COR-L47 (cell line): Measurements from ENCODE around the gene GAMT.
"Not testable (repeated sequence)": the region's sequence is repeated elsewhere in the genome, so short reads cannot be mapped to it uniquely, and the experiment has no call there.

Experiments used
- DNase-seq: peaks from one replicate; lab custom pipeline; 2025; lab: John Stamatoyannopoulos, UW

The GAMT gene

DNA sequence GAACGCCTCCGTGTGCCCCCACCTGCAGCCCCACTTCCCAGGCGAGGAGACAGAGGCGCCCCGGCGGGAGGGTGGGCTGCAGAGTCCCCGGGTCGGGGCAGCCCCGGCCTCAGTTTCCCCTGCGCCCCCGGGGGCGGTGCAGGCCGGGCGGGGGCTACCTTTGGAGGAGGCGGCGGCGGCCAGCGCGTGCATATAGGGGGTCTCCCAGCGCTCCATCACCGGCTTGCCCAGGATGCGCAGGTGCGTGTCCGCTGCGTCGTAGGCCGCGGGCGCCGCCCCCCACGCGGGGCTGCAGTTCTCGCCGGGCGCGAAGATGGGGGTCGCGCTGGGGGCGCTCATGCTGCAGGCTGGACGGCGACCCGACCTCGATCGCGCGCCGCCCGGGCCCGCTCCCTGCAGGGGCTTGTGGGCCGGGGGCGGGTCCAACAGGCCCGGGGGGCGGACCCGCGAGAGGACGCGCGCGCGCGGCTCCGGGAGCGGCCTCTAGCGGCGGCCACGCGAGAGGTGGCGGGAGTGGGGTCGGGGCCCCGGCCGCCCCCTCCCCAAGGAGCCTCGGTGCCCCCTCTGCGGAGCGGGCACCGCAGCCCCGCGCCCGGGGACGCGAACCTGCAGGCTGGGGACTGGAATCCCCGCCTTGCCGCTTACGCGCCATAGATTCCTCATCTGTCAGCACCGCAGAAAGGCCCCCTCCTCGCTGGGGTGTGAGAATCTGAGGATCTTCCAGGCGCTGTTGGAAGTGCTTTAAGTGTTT lies at the start of gene GAMT:
TSS of gene GAMT (minus strand) at position 405 of the 751 bp plus-strand sequence. CDS start at position 339, 66 bp downstream.
- DNase-seq = peak; percentile 46

DNA sequence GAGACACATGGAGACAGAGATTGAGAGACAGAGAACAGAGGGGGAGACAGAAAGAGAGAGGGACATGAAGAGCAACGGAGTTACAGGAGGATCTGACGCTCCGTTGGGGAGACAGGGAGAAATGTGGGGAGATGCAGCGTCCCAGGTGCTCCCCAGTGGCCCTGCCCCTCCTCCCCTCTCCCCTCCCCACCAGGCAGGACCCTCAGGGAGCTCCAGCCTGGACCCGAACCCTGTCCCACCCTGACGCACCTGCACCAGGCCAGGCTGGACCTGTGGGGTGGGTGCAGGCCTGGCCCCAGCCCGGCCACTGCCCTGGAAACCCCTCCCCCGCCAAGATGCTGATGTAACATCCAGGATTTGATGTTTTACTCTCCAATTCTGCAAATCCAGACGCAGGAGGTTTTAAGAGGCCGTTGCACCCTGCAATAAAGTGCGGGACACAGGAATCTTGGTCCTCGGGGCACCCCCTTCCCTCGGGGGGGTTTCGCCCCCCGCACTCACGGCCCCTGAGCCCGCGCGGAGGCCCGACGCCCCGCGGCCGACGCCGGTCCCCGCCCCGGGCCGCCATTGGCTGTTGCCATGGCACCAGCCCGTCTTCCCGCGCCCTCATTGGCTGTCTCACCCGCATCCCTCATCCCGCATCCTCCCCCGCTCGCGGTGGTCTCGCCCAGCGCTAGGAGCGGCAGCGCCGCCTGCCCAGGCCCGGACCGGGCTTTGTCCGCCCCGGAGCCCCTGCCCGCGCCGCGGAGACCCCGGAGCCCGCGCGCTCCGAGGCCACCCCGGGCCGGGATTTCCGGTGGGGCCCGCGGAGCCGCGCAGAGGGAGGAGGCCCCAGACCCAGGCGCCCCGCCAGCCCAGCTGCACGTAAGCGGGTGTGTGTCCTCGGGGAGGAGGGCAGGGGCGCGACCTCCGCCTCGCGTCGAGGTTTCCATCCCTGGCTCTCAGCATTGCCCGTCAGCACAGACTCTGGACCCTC lies 48.4 kb upstream of the GAMT start, which contains the start of gene APC2:
TSS of gene APC2 (plus strand) at position 655 of the 976 bp plus-strand sequence. CDS start 2,881 bp downstream, outside the sequence.
- peak; percentile 88 for DNase-seq

DNA sequence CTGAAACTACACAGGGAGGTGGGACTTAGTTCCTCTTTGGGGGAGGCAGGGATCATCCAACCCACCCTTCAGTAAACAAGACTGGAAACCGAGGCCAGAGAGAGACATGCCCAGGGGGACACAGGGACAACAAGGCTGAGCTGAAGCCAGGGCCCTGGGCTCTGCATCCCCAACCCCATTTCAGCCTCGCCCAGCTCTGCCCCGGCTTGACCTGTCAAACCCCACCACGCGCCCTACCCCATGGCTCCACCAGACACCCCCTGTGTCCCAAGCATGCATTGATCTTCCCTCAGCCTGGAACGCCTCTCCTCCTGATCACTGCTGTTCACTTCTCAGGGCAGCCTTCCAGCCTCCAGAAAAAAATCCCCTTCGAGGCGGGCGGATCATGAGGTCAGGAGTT lies 46.6 kb upstream of the GAMT start:
- no peak for DNase-seq

DNA sequence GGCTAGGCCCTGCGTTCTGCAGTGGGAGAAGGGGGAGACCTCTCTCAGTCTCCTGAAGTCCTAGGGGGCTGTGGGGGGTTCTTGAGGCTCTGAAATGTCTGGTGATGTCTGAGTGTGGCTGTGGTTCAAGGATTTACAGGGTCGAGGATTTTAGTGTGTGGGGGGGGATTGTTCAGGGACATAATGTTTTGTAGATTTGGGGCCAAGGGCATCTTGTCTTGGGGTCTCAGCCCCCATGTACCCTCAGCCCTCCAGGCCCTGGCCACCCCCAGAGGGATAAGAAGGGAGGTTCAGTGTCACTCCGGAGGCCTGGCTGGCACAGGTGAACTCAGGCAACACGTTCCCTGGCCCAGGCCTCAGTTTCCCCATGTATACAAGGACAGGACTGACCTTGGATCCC lies 46.2 kb upstream of the GAMT start:
- DNase-seq = no peak

DNA sequence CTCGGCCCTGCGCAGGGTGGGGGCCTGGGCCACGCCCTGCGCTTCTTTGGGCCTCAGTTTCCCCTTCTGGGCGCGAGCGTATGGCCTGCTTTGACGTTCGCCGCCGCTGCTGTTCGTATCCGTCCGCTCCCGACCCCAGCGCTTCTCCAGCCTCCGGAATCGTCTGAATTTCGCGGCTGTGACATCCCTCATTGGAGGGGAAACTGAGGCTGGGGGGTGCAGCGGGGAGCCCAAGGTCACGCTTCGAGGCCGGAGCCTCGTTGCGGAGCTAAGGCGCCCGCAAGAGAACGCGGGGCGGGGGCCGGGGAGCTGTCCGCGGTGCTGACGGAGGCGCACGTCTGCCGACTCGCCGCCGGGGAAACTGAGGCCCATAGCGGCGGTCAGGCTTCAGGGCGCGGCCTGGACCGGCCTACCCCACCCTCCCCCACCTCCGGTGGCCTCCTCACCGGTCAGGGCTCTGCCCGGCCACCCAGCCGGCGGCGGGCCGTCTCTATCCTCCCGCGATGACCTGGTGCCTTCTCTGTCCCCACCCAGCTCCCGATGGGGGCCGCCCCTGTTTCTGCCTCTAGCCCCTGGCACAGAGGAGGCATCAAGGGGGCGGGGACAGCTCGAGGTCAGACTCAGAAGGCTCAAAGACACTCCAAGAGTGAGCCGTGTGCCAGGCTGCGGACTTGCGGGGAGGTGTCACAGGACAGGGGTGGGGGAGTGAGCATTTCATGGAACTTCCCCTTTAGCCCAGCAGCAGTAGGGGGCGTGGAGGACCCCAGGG lies 45.6 kb upstream of the GAMT start:
- no peak for DNase-seq

DNA sequence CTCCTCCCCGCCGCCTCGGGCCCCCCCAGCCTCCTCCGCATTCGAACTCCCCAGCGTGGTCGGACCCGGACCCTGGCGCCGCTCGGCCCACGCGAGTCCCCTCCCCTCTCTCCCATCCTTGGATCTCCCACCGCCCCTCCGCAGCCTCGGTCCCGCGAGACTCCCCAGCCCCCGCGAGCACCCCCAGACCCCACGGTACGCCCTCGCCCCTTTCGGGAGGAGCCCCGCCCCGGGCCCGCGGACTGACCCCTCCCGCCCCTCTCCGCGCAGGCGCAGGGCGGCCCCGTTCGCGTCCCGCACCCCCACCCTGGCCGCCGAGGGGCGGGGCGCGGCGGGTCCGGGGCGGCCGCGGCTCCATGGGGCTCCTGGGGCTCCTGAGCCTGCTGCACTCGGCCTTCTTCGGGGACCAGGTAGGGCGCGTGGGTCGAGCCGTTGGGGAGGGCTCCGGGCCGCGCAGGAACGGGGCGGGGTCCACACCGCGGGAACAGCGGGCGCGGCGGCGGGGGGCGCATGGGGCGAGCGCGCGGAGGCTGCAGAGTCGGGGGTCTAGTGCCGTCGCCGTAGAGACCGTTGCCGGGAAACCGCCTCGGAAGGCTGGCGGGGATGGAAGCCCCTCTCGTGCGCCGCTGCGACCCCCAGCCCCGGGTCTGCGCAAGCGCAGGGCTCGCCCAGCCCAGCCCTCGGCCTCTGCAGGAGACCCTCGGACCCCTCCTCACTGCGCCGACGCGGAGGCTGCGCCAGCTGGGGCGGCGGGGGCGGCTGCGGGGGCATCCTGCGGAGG lies 44.8 kb upstream of the GAMT start:
- peak; percentile 70 for DNase-seq

DNA sequence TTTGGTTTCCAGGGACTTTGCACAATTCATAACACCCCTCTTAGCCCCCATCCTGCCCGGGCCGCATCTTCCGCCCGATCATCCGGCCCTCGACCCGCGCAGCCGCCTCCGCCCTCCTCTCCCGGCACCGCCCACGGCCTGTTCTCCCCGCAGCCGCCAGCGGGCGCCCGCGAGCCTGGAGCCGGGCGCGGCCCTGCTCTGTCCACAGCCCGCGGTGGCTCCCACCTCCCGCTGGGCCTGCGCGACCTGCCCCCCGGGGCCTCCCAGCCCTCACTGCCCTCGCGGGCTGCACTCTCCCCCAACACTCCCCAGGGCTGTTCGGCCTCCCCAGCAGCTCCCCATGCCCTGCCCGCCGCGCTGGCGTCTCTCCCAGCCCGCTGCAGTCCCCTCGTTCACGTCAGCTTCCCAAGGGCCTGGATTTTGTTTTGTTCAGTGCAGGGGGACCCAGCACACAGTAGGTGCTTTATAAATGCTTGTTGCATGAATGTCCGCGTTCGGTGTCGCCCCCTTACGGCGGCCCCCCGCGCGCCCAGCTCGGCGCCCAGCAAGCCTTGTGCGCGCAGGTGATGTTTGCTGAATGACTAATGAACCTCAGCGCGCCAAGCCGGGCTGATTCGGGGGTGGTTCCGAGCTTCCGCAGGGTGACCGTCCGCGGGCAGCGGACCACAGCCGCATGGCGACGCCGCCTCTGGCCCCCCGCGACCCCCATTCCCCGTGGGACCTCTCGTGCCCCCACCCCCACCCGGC lies 44.0 kb upstream of the GAMT start:
- DNase-seq = peak; percentile 29

DNA sequence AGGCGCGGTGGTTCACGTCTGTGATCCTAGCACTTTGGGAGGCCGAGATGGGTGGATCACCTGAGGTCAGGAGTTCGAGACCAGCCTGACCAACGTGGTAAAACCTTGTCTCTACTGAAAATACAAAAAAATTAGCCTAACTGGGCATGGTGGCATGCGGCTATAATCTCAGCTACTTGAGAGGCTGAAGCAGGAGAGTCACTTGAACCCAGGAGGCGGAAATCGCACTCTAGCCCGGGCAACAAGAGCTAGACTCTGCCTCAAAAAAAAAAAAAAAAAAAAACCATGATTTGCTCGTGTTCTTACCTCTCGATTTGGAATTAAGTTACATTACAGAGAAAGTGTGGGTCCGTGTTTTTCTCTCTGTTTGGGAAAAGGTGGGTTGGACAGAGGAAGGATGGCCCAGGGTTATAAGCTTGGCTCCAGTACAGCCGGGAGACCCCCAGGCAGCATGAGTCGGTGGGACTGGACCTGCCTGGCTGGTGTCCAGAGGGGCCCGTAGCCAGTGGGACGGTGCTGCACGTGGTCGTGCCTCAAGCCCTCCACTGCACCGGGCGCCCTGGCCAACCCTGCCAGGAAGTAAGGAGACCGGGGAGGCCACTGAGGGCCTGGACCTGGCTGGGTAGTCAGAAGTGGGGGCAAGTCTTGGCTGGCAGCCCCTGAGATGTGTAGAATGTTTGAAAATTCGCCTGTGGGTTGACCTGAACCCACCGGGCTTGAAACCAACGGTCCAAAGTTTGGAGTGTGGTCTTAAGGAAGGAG lies 40.5 kb upstream of the GAMT start:
- no peak for DNase-seq

DNA sequence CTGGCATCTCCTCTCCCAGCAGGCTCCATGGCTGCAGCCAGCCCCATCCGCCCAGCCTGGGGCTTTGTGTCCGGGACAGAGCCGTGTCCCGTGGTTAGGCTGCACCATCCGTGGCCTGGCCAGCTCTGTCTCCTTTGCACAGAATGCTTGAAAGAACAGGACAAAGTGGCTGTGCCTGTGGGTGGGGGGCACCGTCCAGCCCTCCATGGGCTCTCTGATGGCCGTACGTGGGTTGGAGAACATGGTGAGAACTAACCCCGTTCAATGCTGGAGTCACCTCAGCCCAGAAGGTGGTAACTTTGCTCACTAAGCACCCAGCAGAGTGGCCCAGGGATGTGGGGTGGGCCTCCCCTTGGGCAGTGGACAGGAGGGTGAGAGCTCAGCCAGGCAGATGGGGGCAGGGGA lies 39.7 kb upstream of the GAMT start:
- no peak for DNase-seq

DNA sequence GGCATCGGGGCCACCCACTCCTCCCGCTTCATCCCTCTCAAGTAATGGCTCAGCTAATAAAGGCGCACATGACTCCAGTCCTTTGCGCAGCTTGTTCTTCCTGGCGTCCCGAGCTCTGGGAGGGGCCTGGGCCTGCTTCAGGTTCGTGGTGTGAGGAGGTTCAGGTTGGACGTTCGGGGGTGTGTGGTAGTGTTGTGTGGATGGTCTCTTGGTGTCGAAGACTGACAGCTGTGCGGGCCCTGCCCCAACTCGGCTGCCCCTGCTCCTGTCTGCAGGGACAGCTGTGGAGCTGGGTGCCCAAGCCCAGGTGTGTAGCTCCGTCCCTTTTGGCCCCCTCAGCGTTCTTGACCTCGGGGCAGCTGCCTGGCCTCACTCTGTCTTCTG lies 39.1 kb upstream of the GAMT start:
- DNase-seq = no peak

DNA sequence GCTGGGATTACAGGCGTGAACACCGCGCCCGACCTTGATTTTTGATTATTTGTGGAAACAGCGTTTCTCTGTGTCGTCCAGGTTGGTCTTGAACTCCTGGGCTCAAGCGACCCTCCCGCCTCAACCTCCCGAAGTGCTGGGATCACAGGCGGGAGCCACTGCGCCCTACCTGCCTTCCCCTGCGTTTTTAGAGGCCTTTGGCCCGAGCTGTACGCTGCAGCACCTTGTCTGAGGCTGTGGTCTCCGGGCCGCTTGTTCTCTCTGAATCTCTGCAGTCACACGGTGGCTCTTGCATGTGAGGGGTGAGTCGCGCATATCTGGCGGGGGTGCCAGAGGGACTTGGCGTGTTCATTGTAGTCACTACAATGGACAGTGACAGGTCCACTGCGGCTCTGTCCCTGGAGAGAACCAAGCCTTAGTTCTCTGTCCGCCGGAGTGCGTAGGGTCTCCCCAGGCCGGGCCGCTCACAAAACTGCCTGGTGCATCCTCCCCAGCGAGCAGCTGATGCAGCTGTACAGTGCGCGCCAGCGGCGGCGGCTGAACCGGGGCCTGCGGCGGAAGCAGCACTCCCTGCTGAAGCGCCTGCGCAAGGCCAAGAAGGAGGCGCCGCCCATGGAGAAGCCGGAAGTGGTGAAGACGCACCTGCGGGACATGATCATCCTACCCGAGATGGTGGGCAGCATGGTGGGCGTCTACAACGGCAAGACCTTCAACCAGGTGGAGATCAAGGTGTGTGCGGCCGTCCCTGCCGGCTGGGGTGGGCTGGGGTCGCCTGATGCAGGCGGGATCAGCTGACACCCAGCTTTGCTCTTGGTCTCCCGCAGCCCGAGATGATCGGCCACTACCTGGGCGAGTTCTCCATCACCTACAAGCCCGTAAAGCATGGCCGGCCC lies 38.4 kb upstream of the GAMT start:
- not testable (repeated sequence) for DNase-seq

DNA sequence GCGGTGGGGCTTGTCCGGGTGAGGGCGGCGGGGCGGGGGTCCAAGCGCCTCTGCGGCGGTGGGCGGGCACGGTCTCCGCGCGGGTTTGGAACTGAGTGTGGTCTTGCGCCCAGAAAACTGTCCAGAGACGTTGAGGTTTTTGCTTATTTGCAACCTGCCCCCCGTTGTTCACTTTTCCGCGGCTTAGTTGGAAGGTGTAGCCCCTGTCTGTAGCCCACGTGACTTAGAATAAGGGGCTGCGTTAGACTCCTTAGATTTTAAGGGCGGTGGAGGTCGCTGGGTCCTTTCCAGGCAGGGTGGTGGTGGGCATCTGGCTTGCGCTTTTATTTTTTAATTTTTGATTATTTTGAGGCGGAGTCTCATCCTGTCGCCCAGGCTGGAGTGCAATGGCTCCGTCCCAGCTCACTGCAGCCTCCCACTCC lies 37.6 kb upstream of the GAMT start:
- DNase-seq = no peak

DNA sequence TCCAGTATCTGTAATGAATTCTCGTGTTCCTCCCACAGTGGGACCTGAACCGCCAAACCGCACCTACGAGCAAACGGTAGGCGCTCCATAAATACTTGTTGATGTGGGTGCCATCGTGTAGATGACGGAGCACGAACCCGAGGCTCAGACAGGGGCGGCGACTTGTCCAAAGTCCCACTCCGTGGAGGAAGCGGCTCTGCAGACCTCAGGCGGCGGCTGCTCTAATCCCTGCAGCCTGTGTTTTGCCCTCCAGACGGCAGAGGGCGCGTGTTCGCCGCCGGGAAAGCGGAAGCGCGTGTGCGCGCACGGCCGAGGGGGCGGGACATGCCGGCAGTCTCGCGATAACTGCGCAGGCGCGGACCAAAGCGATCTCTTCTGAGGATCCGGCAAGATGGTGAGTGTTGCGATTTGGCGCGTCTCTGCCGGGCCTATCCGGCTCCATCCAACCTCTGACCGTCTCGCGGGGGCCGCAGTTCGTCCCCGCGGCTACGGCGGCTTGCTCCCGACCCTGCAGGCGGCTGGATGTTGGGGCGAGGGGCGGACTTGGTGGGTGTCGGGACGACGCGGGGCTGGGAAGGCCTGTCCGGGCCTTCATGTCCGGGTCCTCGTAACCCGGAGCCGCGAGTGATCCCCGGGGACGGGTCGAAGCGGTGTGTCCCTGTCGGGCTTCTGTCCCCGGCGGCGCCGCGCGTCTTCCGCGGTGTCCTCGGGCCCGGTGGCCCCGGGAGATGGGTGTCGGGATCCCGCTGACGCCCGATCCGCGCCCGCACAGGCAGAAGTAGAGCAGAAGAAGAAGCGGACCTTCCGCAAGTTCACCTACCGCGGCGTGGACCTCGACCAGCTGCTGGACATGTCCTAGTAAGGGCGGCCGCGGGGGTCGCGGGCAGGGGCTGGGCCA lies 36.9 kb upstream of the GAMT start, which contains the start of gene RPS15:
TSS of gene RPS15 (plus strand) at position 362 of the 898 bp plus-strand sequence. CDS start at position 392, 30 bp downstream.
- DNase-seq = peak; percentile 94

DNA sequence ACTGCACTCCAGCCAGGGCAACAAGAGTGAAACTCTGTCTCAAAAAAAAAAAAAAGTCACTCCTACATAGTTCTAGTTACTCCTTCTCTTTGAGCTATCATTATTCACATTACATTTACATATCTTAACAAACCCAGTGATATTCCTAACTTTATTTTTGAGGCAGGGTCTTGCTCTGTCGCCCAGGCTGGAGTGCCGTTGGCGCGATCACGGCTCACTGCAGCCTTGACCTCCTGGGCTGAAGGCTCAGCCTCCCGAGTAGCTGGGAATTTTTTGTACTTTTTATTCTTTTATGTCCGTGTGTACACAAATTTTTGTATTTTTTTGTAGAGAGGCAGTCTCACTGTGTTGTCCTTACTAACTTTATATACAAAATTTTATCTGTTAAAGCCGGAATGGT lies 36.3 kb upstream of the GAMT start:
- DNase-seq = no peak

DNA sequence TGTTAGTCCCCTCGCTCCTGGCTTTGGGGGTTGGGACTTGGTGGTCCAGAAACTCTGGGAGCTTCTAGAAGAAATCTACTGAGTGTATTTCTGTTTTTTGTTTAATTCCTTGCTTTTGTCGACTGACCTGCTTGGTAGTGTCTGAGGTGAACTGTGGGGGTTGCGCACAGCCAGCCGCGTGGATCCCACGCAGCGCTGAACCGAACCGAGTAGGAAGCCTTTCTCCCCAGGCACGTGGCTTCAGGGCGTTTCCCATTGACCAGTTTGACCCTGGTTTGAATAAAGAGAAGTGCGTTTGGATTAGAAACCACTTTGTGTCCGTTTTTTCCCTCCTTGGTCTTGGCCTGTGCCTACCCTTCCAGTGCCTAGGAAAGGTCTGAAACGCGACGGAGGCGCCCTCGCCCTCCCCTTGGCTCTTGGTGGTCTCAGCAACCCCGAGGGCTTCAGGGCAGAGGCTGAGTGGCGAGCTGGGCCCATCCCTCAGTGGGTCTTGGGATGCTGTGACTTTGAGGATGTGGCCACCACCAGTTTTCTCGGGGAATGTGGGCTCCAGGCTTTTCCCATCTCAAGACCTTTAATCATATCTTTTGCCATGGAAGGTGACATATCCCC lies 34.1 kb upstream of the GAMT start:
- no peak for DNase-seq

DNA sequence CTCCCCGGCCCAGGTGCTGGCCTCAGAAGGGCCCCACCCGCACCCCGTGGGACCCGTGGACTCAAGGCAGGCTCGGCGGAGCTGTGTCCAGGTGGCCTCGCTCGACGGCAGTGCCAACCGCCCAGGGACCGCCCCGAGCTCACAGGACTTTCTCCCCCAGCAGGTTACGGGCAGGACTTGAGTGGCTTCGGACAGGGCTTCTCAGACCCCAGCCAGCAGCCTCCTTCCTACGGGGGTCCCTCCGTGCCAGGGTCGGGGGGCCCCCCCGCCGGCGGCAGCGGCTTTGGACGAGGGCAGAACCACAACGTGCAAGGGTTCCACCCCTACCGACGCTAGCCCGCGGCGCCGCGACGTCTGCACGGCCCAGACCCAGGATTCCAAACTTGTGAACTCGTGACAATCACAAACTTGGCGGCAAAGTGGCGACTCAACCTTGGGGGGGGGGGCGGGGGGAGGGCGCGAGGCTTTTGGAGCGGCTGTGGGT lies 33.3 kb upstream of the GAMT start:
- no peak for DNase-seq

DNA sequence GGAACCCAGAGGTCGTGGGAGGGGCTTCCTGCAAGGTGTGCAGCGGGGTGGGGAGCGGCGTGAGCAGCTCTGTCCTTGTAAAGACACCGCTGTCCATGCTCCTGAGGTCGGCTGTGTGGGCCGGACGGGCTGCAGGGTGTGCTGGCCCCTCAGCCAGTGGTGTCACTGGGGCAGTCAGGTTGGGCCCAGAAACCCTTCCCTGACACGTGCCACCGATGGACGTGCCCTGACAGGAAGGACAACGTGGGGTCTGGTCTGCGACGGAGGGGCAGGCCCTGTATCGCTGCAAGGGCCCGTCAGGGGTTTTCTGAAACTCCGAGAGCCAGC lies 32.7 kb upstream of the GAMT start:
- DNase-seq = no peak
